Measurements from ENCODE around the gene MRPS15.

The MRPS15 gene

DNA sequence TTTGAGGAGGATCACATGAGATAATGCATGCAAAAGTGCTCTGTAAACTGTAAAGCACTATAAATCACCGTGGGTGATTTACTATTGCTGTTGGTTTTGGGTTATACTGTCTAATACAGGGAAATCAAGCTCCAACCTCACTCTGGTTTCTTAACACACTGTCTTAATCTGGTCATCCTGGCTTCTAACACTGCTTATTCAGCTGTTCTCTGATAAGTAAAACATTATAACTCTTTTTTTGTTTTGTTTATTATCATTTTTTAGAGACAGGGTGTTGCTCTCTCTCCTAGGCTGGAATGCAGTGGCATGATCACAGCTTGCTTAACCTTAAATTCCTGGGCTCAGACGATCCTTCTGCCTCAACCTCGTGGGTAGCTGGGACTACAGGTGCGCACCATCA, 44.6 kb downstream of the MRPS15 start:
- no peak for DNase-seq (ENCODE audit: low read depth in 2 of 2)

DNA sequence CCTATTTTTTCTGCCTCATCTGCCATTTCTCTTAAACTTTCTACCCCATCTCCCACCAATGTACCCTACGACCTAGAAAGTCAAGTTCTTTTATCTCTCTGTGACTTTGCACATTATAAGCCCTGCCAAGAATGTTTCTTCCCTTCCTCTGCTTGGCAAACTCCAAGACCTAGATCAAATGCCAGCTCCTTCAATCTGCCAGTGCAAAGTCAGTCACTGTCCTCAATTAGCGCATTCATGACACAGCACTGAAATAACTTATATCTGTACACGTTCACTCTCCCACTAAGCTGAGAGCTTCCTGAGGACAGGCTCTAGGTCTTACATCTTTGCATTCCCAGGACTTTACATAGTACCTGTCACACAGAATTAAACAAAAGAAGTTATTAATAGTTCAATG, 45.0 kb downstream of the MRPS15 start:
- no peak for DNase-seq (ENCODE audit: low read depth in 2 of 2)

DNA sequence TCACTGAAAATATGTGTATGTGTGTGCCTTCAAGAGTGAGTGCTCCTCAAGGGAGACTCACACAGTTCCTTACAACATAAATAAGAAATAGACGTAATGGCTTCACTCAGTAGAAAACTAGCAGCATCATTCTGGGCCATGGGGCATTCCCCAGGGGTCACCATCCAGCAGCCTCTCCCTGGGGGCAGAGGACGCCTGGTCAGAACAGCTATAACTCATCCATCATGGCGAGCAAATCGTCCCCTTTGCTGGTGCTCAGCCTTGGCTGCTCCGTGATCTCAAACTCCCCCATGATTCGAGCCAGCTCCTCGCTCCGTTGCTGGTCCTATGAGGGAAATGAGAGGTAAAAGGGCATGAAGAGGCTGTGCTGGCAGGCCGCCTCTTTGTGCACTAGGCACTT, 46.3 kb downstream of the MRPS15 start:
- DNase-seq (ENCODE audit: low read depth in 2 of 2), result no peak

DNA sequence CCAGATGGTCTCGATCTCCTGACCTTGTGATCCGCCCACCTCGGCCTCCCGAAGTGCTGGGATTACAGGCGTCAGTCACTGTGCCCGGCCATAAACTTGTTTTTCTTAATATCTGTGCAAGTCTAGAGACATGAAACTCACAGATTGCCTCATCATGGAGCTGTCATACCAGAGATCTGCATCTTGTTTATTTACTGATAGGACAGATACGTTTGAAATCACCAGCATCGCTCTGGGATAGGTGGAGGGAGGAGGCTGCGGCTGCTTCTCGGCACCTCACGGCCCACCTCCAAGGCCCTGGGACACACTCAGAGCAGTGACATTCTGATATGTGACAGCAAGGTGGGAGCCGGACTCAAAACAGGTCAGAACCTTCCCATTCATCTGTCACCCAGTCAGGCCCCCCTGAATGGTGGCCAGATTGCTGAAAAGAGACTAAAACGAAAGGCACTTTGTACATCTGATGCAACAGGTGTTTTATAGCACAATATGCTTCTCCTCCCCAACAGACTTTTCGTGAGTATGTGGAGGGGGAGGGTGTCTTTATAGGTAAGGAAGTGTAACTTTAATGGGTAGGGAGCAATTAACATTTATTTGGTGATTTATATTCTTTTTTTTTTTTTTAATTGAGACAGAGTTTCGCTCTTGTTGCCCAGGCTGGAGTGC, 48.4 kb downstream of the MRPS15 start:
- DNase-seq (ENCODE audit: low read depth in 2 of 2), result no peak

DNA sequence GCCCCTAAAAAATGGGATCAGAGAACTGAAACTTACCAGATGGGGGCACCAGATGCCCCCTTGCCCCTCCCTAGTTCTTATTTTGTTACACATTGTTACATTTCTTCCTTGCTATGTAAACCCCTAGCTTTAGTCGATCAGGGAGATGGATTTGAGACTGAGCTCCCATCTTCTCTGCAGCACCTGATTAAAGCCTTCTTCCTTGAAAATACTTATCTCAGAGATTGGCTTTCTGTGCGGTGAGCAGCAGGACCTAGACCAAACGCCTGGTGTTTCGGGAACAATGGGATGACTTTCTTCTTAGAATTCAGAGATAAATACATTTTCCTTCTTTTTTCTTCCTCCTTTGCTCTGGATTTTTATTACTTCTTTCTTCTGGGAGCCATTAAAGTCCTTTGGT, 49.8 kb downstream of the MRPS15 start:
- DNase-seq (ENCODE audit: low read depth in 2 of 2), result no peak

DNA sequence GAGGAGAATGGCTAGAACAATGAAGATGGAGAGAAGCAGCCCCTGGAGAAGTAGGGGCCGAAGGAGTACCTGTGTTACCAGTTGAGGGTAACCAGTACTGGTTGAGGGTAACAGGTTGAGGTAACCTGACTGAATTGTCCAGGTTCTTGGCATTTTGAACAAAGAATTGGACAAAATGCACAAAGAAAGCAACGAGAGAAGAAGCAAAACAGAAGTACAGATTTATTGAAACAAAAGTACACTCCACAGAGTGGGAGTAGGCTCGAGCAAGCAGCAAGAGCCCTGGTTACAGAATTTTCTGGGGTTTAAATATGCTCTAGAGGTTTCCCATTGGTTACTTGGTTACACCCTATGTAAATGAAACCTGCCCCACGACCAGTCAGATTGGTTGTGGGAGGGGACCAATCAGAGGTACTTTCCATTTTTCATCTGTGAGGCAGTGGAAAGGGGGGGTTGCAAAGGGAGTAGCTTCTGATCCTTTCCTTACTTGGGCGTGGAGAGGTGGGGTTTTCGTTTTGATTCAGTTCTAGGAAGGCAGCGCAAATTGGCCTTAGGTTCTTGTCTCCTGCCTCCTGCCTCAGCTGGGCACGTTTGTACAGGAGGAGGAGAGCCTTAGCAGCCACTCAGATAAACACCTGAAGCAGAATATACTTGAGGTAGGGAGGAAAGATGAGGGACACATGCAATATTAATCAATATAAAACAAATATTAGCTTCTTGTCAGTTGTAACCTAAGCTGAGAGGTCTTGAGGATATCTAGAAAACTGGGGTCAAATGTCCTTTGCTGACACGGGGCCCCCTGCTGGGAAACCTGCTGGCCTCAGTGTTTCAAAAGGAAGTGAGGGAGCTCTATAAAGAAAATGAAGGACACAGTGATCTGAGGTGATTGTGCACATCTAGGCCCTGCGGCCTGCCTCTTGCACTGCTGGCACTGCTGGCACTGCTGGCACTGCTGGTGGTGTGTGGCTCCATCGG, 52.2 kb downstream of the MRPS15 start:
- peak in 1 of 2 donors; percentile 26 for DNase-seq (ENCODE audit: low read depth in 2 of 2)

DNA sequence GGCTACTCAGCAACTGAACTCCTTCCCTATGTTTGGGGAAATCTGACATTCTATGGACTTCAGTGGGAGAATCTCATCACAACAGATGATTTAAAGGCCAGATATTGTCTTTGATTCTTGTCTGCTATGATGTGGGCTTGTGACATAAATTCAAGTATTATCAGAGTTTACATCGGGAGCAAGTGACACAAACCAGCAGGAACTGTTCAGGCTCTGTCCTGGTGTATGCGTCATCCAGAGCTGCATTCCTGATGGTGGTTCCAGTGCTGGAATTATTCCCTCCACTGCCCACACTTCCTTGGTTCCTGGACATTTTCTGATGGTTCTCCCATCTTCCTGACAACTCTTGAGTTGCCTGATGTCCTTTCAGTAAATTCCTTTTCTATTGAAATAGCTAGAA, 55.7 kb downstream of the MRPS15 start:
- no peak for DNase-seq (ENCODE audit: low read depth in 2 of 2)

DNA sequence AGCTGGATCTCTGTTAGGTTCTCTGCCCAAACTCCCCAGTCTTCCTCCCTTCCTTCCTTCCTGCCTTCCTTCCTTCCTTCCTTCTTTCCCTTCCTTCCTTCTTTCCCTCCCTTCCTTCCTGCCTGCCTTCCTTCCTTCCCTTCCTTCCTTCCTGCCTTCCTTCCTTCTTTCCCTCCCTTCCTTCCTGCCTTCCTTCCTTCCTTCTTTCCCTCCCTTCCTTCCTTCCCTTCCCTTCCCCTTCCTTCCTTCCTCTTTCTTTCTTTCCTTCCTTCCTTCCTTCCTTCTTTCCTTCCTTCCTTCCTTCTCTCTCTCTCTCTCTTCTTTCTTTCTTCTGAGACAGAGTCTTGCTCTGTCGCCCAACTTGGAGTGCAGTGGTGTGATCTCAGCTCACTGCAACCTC, 57.7 kb downstream of the MRPS15 start:
- no peak for DNase-seq (ENCODE audit: low read depth in 2 of 2)

Measured in stimulated activated CD8-positive, alpha-beta memory T cell treated with anti-CD3 and anti-CD28 coated beads, Interleukin-2, amount 100 ng/mL, for 48 hours (primary cell).